Tibial nerve (tissue), 4 donors: ENCODE measurements around the gene TVP23A.

Source experiments
- CTCF ChIP-seq, 5 experiments: fragments of 200-600 bp in 3 of 5; fragments of 450-650 bp in 2 of 5; sonication (generic) in 3 of 5; IDR thresholded peaks; one replicate each; pipeline ENCODE4 v1.5.1; 2016 to 2019; ENCODE audit warnings: antibody characterized with exemption in 5 of 5, mild to moderate bottlenecking in 3 of 5, moderate library complexity in 2 of 5
- EP300 ChIP-seq, 2 donors: sonication (generic); formaldehyde crosslinking; IDR thresholded peaks; one replicate each; pipeline ENCODE4 v1.6.1; 2017; ENCODE audit warnings: antibody characterized with exemption in 2 of 2, mild to moderate bottlenecking in 1 of 2
- POLR2A ChIP-seq, 2 donors: fragments of 450-650 bp; IDR thresholded peaks; one replicate each; pipeline ENCODE4 v1.6.1; 2017; ENCODE audit warnings: antibody characterized with exemption in 2 of 2, mild to moderate bottlenecking in 2 of 2, moderate library complexity in 2 of 2

- no peak for TF ChIP-seq CTCF (IDR thresholded peaks at IDR 0.05)
- TF ChIP-seq POLR2A (IDR thresholded peaks at IDR 0.05): no peak
- TF ChIP-seq EP300 (IDR thresholded peaks at IDR 0.05): no peak
Observed at GRCh38 chr16:10813099-10813455, 5.5 kb downstream of the TVP23A start.
